Measurements from ENCODE around the gene DLL3. TPM values are rescaled to one million over a fixed set of nuclear protein-coding genes. Genes with fewer than 3 reads are reported as not detected.

DLL3 gene
- total and polyA plus RNA-seq, 5 experiments from 2014 or later: 0.22 to 1.9 (median 1.1) TPM

GRCh38 chr19:39542206-39542605, 43.5 kb downstream of the DLL3 start:
- H3K4me1 Mint-ChIP-seq: peaks cover 32 to 87% (median 77%) of the 10 kb centered on the region in 4 donors
- H3K27ac Mint-ChIP-seq: peak overlapping the region in 9 of 10 donors; percentile 22 to 90 (median 75)
- POLR2A ChIA-PET: interaction anchor here (1.1 kb wide), 1 partner anchor 207 kb away, joined by 3 read pairs; the partner anchor contains the start of gene GMFG
- no peaks in the 10 kb centered on the region for H3K9me3 Mint-ChIP-seq
- peaks cover 0 to 7% (median 0%) of the 10 kb centered on the region in 3 donors for H3K36me3 Mint-ChIP-seq
- H3K27me3 Mint-ChIP-seq: peaks cover 0 to 2% (median 0%) of the 10 kb centered on the region in 5 donors
- peak overlapping the region in 2 of 10 donors; percentile 1 to 11 for H3K4me3 Mint-ChIP-seq
- ATAC-seq: no peak
- no peak for DNase-seq

GRCh38 chr19:39543477-39543857, 44.7 kb downstream of the DLL3 start:
- H3K4me3 Mint-ChIP-seq: peak overlapping the region in 2 of 10 donors; percentile 7 to 22
- peaks cover 0 to under 1% (median 0%) of the 10 kb centered on the region in 3 donors for H3K36me3 Mint-ChIP-seq
- POLR2A ChIA-PET: interaction anchor here (3.5 kb wide), 1 partner anchor 108 kb away, joined by 13 read pairs; the partner anchor contains the start of gene RPS16
- H3K27me3 Mint-ChIP-seq: peaks cover 0 to 2% (median 0%) of the 10 kb centered on the region in 5 donors
- peak overlapping the region in 5 of 10 donors; percentile 9 to 82 (median 56) for H3K27ac Mint-ChIP-seq
- DNase-seq: no peak
- no peak for ATAC-seq
- H3K9me3 Mint-ChIP-seq: no peaks in the 10 kb centered on the region
- peaks cover 28 to 78% (median 65%) of the 10 kb centered on the region in 4 donors for H3K4me1 Mint-ChIP-seq

- Mint-ChIP-seq H3K36me3 (no peaks in the 10 kb centered on the region), H3K4me1 (peaks cover 25 to 69% (median 57%) of the 10 kb centered on the region in 4 donors), H3K27ac (peak overlapping the region in 9 of 10 donors; percentile 75 to 88 (median 82)), H3K9me3 (no peaks in the 10 kb centered on the region), H3K4me3 (peak overlapping the region; percentile 4 to 67 (median 59)), H3K27me3 (peaks cover 0 to 2% (median 0%) of the 10 kb centered on the region in 5 donors)
- ATAC-seq (peak in 1 of 2 donors; percentile 18), DNase-seq (no peak)
- POLR2A ChIA-PET: interaction anchor here (0.6 to 3.5 kb wide), 9 partner anchors 8 to 899 kb away, joined by 3 to 13 read pairs (median 5); partner anchors contain the start of genes RPS16 and SAMD4B
These were observed 45.6 kb downstream of the DLL3 start for GRCh38 chr19:39544226-39544903.

- DNase-seq (peak in 3 of 10 donors; percentile 32 to 60 (median 52)), ATAC-seq (peak; percentile 65 to 75)
- POLR2A ChIA-PET: interaction anchor here (0.6 to 3.5 kb wide), 9 partner anchors 9 to 899 kb away, joined by 3 to 13 read pairs (median 5); partner anchors contain the start of genes RPS16 and SAMD4B
- Mint-ChIP-seq H3K9me3 (no peaks in the 10 kb centered on the region), H3K36me3 (no peaks in the 10 kb centered on the region), H3K27me3 (peaks cover 0 to 2% (median 0%) of the 10 kb centered on the region in 5 donors), H3K4me3 (peak overlapping the region; percentile 4 to 67 (median 59)), H3K27ac (peak overlapping the region in 9 of 10 donors; percentile 75 to 88 (median 82)), H3K4me1 (peaks cover 25 to 67% (median 56%) of the 10 kb centered on the region in 4 donors)
These were observed 46.2 kb downstream of the DLL3 start for GRCh38 chr19:39544911-39545310.

GRCh38 chr19:39546599-39546998, 47.9 kb downstream of the DLL3 start:
- Mint-ChIP-seq H3K27me3 (no peaks in the 10 kb centered on the region), H3K9me3 (no peaks in the 10 kb centered on the region), H3K27ac (peak overlapping the region in 4 of 10 donors; percentile 36 to 70 (median 52)), H3K4me3 (peak overlapping the region in 3 of 10 donors; percentile 8 to 34 (median 16)), H3K36me3 (no peaks in the 10 kb centered on the region), H3K4me1 (peaks cover 23 to 51% (median 46%) of the 10 kb centered on the region in 4 donors)
- POLR2A ChIA-PET: interaction anchor here (3.5 kb wide), 1 partner anchor 111 kb away, joined by 13 read pairs; the partner anchor contains the start of gene RPS16
- DNase-seq: no peak
- ATAC-seq: no peak

- DNase-seq (no peak), ATAC-seq (no peak)
- peak overlapping the region in 1 of 10 donors; percentile 57 for H3K27ac Mint-ChIP-seq
- peaks cover 14 to 26% (median 19%) of the 10 kb centered on the region in 4 donors for H3K4me1 Mint-ChIP-seq
- H3K4me3 Mint-ChIP-seq: no peak overlapping the region
- H3K27me3 Mint-ChIP-seq: peaks cover 0 to 4% (median 0%) of the 10 kb centered on the region in 5 donors
- no peaks in the 10 kb centered on the region for H3K36me3 Mint-ChIP-seq
- H3K9me3 Mint-ChIP-seq: no peaks in the 10 kb centered on the region
- POLR2A ChIA-PET: no interaction called here
These were observed 51.5 kb downstream of the DLL3 start for GRCh38 chr19:39550197-39550596.

- H3K4me3 Mint-ChIP-seq: no peak overlapping the region
These were observed 54.4 kb downstream of the DLL3 start for GRCh38 chr19:39553082-39553652.

GRCh38 chr19:39554701-39555311, 56.1 kb downstream of the DLL3 start:
- ATAC-seq (no peak), DNase-seq (no peak)
- POLR2A ChIA-PET: interaction anchor here (1.1 kb wide), 1 partner anchor 117 kb away, joined by 3 read pairs; no protein-coding TSS in a partner anchor
- H3K27ac Mint-ChIP-seq: no peak overlapping the region
- no peak overlapping the region for H3K4me3 Mint-ChIP-seq
- no peaks in the 10 kb centered on the region for H3K9me3 Mint-ChIP-seq
- H3K4me1 Mint-ChIP-seq: peaks cover 15 to 31% (median 24%) of the 10 kb centered on the region in 4 donors
- H3K36me3 Mint-ChIP-seq: no peaks in the 10 kb centered on the region
- H3K27me3 Mint-ChIP-seq: peaks cover 0 to 4% (median 0%) of the 10 kb centered on the region in 5 donors

More at GRCh38 chr19:39553082-39553652, 54.4 kb downstream of the DLL3 start:
- no peak for DNase-seq
- Mint-ChIP-seq H3K9me3 (no peaks in the 10 kb centered on the region), H3K36me3 (no peaks in the 10 kb centered on the region), H3K4me1 (peaks cover 6 to 19% (median 15%) of the 10 kb centered on the region in 4 donors), H3K27me3 (peaks cover 0 to 4% (median 0%) of the 10 kb centered on the region in 5 donors), H3K27ac (peak overlapping the region in 1 of 10 donors; percentile 6)
- POLR2A ChIA-PET: interaction anchor here (0.6 kb wide), 1 partner anchor 215 kb away, joined by 3 read pairs; no protein-coding TSS in a partner anchor
- no peak for ATAC-seq

- no peaks in the 10 kb centered on the region for H3K36me3 Mint-ChIP-seq
- H3K27me3 Mint-ChIP-seq: peaks cover 0 to 4% (median 0%) of the 10 kb centered on the region in 5 donors
- no peaks in the 10 kb centered on the region for H3K9me3 Mint-ChIP-seq
- H3K4me1 Mint-ChIP-seq: peaks cover 15 to 31% (median 24%) of the 10 kb centered on the region in 4 donors
- POLR2A ChIA-PET: no interaction called here
- DNase-seq: no peak
- no peak overlapping the region for H3K4me3 Mint-ChIP-seq
- peak overlapping the region in 1 of 10 donors; percentile 57 for H3K27ac Mint-ChIP-seq
- no peak for ATAC-seq
These were observed 57.1 kb downstream of the DLL3 start for GRCh38 chr19:39555883-39556282.

Other genes starting within 250 kb of the DLL3 start
- gene IFNL2, start 230.6 kb upstream of the DLL3 start, total RNA-seq: not detected
- gene IFNL2, start 230.6 kb upstream of the DLL3 start, polyA plus RNA-seq: not detected
- gene IFNL1, start 202.5 kb upstream of the DLL3 start, total RNA-seq: not detected
- under 1 TPM in 1 of 3 donors, not detected in 2; 0.65 TPM for gene IFNL1, start 202.5 kb upstream of the DLL3 start, polyA plus RNA-seq
- 10 to 100 TPM; 10.1 TPM for gene LRFN1, start 178.1 kb upstream of the DLL3 start, total RNA-seq
- gene LRFN1, start 178.1 kb upstream of the DLL3 start, polyA plus RNA-seq: 1 to 10 TPM; 3.2 to 4.4 (median 3.5) TPM
- gene GMFG, start 162.9 kb upstream of the DLL3 start, total RNA-seq: 100 to 1,000 TPM; 373 to 393 TPM
- 1,000 to 10,000 TPM; 1,026 to 1,392 (median 1,316) TPM for gene GMFG, start 162.9 kb upstream of the DLL3 start, polyA plus RNA-seq
- 10 to 100 TPM; 49.8 to 55.2 TPM for gene SAMD4B, start 156.5 kb upstream of the DLL3 start, total RNA-seq
- 10 to 100 TPM in 1 of 3 donors, 1 to 10 TPM in 2; 5.4 to 12.3 (median 6.4) TPM for gene SAMD4B, start 156.5 kb upstream of the DLL3 start, polyA plus RNA-seq
- gene PAF1, start 107.8 kb upstream of the DLL3 start, total RNA-seq: 10 to 100 TPM; 44.4 to 47.4 TPM
- 10 to 100 TPM; 30.7 to 53.0 (median 43.8) TPM for gene PAF1, start 107.8 kb upstream of the DLL3 start, polyA plus RNA-seq
- gene MED29, start 107.6 kb upstream of the DLL3 start, total RNA-seq: 10 to 100 TPM; 53.8 to 59.0 TPM
- 10 to 100 TPM; 48.1 to 71.4 (median 59.6) TPM for gene MED29, start 107.6 kb upstream of the DLL3 start, polyA plus RNA-seq
- 100 to 1,000 TPM; 184 to 188 TPM for gene ZFP36, start 92.1 kb upstream of the DLL3 start, total RNA-seq
- gene ZFP36, start 92.1 kb upstream of the DLL3 start, polyA plus RNA-seq: 100 to 1,000 TPM in 2 of 3 donors, 10 to 100 TPM in 1; 70.4 to 137 (median 109) TPM
- 10 to 100 TPM; 14.3 to 23.8 TPM for gene PLEKHG2, start 86.3 kb upstream of the DLL3 start, total RNA-seq
- gene PLEKHG2, start 86.3 kb upstream of the DLL3 start, polyA plus RNA-seq: 1 to 10 TPM; 4.2 to 5.0 (median 4.8) TPM
- 1,000 to 10,000 TPM; 3,730 to 3,760 TPM for gene RPS16, start 63.0 kb upstream of the DLL3 start, total RNA-seq
- 1,000 to 10,000 TPM; 2,588 to 2,812 (median 2,742) TPM for gene RPS16, start 63.0 kb upstream of the DLL3 start, polyA plus RNA-seq
- gene SUPT5H, start 53.4 kb upstream of the DLL3 start, total RNA-seq: 100 to 1,000 TPM; 185 to 196 TPM
- 100 to 1,000 TPM in 1 of 3 donors, 10 to 100 TPM in 2; 79.9 to 115 (median 96.6) TPM for gene SUPT5H, start 53.4 kb upstream of the DLL3 start, polyA plus RNA-seq
- 10 to 100 TPM; 47.5 to 52.1 TPM for gene TIMM50, start 18.1 kb upstream of the DLL3 start, total RNA-seq
- gene TIMM50, start 18.1 kb upstream of the DLL3 start, polyA plus RNA-seq: 10 to 100 TPM; 41.4 to 53.3 (median 44.6) TPM
- not detected for gene SELENOV, start 16.2 kb downstream of the DLL3 start, total RNA-seq
- gene SELENOV, start 16.2 kb downstream of the DLL3 start, polyA plus RNA-seq: not detected
- 1 to 10 TPM; 5.9 to 7.7 TPM for gene EID2B, start 33.9 kb downstream of the DLL3 start, total RNA-seq
- gene EID2B, start 33.9 kb downstream of the DLL3 start, polyA plus RNA-seq: 1 to 10 TPM; 4.9 to 7.6 (median 6.4) TPM
- gene EID2, start 41.2 kb downstream of the DLL3 start, total RNA-seq: 10 to 100 TPM; 20.3 to 21.2 TPM
- gene EID2, start 41.2 kb downstream of the DLL3 start, polyA plus RNA-seq: 10 to 100 TPM; 19.8 to 37.1 (median 22.1) TPM
- not detected for gene LGALS13, start 103.6 kb downstream of the DLL3 start, total RNA-seq
- not detected for gene LGALS13, start 103.6 kb downstream of the DLL3 start, polyA plus RNA-seq
- gene LGALS16, start 157.0 kb downstream of the DLL3 start, total RNA-seq: not detected
- not detected for gene LGALS16, start 157.0 kb downstream of the DLL3 start, polyA plus RNA-seq
- not detected for gene LGALS14, start 205.5 kb downstream of the DLL3 start, total RNA-seq
- not detected for gene LGALS14, start 205.5 kb downstream of the DLL3 start, polyA plus RNA-seq
- gene CLC, start 239.1 kb downstream of the DLL3 start, total RNA-seq: not detected
- gene CLC, start 239.1 kb downstream of the DLL3 start, polyA plus RNA-seq: not detected

Data from naive thymus-derived CD8-positive, alpha-beta T cell (primary cell).